ENCODE results near the gene FKBP1B.

- TF ChIP-seq POLR2A (IDR thresholded peaks at IDR 0.05) (no peak), CTCF (IDR thresholded peaks at IDR 0.05) (no peak)
These were observed 41.8 kb upstream of the FKBP1B start for GRCh38 chr2:24007693-24008092.
